ENCODE data around the gene PWWP2B. TPM values are rescaled to one million over a fixed set of nuclear protein-coding genes. Genes with fewer than 3 reads are reported as not detected.

Gene PWWP2B
- total RNA-seq, 1 experiment from 2014 or later = 10.0 TPM

- no peak overlapping the region for H3K27ac Mint-ChIP-seq (ENCODE audit: low read depth, unreplicated experiment)
Observed at GRCh38 chr10:132427006-132427771, 30.2 kb downstream of the PWWP2B start.

GRCh38 chr10:132427939-132428367, 31.0 kb downstream of the PWWP2B start:
- CTCF ChIA-PET = no interaction called here

More at GRCh38 chr10:132427006-132427771, 30.2 kb downstream of the PWWP2B start:
- no peaks in the 10 kb centered on the region for H3K4me1 Mint-ChIP-seq (ENCODE audit: insufficient read depth, unreplicated experiment)
- no peaks in the 10 kb centered on the region for H3K9me3 Mint-ChIP-seq (ENCODE audit: unreplicated experiment)
- no peak for TF ChIP-seq CTCF (IDR thresholded peaks at IDR 0.05; ENCODE audit: unreplicated experiment)
- ChIA-PET POLR2A (interaction anchor here (0.7 to 1.2 kb wide), 2 partner anchors 12 to 14 kb away, joined by 3 to 4 read pairs; no protein-coding TSS in a partner anchor), CTCF (no interaction called here)
- no peaks in the 10 kb centered on the region for H3K36me3 Mint-ChIP-seq (ENCODE audit: insufficient read depth, unreplicated experiment)
- H3K27me3 Mint-ChIP-seq (ENCODE audit: insufficient read depth, unreplicated experiment) = no peaks in the 10 kb centered on the region
- no peak for DNase-seq (ENCODE audit: unreplicated experiment)
- intact Hi-C loops (cut with micrococcal nuclease) = no loop called here
- no peak overlapping the region for H3K4me3 Mint-ChIP-seq (ENCODE audit: unreplicated experiment)
- BruUV-seq (replicated peaks) = no TSS peak

GRCh38 chr10:132428486-132428995, 31.5 kb downstream of the PWWP2B start:
- CTCF ChIA-PET = interaction anchor here (0.7 to 1.1 kb wide), 2 partner anchors 10 to 30 kb away, joined by 4 read pairs; no protein-coding TSS in a partner anchor

More at GRCh38 chr10:132427939-132428367, 31.0 kb downstream of the PWWP2B start:
- POLR2A ChIA-PET = no interaction called here
- BruUV-seq (replicated peaks) = no TSS peak
- Mint-ChIP-seq H3K9me3 (ENCODE audit: unreplicated experiment) (no peaks in the 10 kb centered on the region), H3K4me3 (ENCODE audit: unreplicated experiment) (no peak overlapping the region), H3K36me3 (ENCODE audit: insufficient read depth, unreplicated experiment) (no peaks in the 10 kb centered on the region), H3K27ac (ENCODE audit: low read depth, unreplicated experiment) (no peak overlapping the region), H3K27me3 (ENCODE audit: insufficient read depth, unreplicated experiment) (no peaks in the 10 kb centered on the region), H3K4me1 (ENCODE audit: insufficient read depth, unreplicated experiment) (no peaks in the 10 kb centered on the region)
- no peak for TF ChIP-seq CTCF (IDR thresholded peaks at IDR 0.05; ENCODE audit: unreplicated experiment)
- no peak for DNase-seq (ENCODE audit: unreplicated experiment)
- intact Hi-C loops (cut with micrococcal nuclease) = no loop called here

More at GRCh38 chr10:132428486-132428995, 31.5 kb downstream of the PWWP2B start:
- Mint-ChIP-seq H3K9me3 (ENCODE audit: unreplicated experiment) (no peaks in the 10 kb centered on the region), H3K36me3 (ENCODE audit: insufficient read depth, unreplicated experiment) (no peaks in the 10 kb centered on the region), H3K4me1 (ENCODE audit: insufficient read depth, unreplicated experiment) (no peaks in the 10 kb centered on the region), H3K27ac (ENCODE audit: low read depth, unreplicated experiment) (no peak overlapping the region), H3K27me3 (ENCODE audit: insufficient read depth, unreplicated experiment) (no peaks in the 10 kb centered on the region), H3K4me3 (ENCODE audit: unreplicated experiment) (no peak overlapping the region)
- POLR2A ChIA-PET = interaction anchor here (0.7 kb wide), 2 partner anchors 9 kb away, joined by 3 read pairs; no protein-coding TSS in a partner anchor
- intact Hi-C loops (cut with micrococcal nuclease) = no loop called here
- BruUV-seq (replicated peaks) = no TSS peak
- TF ChIP-seq CTCF (IDR thresholded peaks at IDR 0.05; ENCODE audit: unreplicated experiment) = no peak
- no peak for DNase-seq (ENCODE audit: unreplicated experiment)

All from MCF 10A (cell line).